ENCODE measurements around the gene ANTKMT. TPM values are rescaled to one million over a fixed set of nuclear protein-coding genes. Genes with fewer than 3 reads are reported as not detected.
"Not testable (repeated sequence)": the region's sequence is repeated elsewhere in the genome, so short reads cannot be mapped to it uniquely, and the experiment has no call there.

The ANTKMT gene
- total and polyA plus RNA-seq, 2 of the 4 experiments (the other 2 are of a cell fraction), result 7.3 to 16.2 TPM

DNA sequence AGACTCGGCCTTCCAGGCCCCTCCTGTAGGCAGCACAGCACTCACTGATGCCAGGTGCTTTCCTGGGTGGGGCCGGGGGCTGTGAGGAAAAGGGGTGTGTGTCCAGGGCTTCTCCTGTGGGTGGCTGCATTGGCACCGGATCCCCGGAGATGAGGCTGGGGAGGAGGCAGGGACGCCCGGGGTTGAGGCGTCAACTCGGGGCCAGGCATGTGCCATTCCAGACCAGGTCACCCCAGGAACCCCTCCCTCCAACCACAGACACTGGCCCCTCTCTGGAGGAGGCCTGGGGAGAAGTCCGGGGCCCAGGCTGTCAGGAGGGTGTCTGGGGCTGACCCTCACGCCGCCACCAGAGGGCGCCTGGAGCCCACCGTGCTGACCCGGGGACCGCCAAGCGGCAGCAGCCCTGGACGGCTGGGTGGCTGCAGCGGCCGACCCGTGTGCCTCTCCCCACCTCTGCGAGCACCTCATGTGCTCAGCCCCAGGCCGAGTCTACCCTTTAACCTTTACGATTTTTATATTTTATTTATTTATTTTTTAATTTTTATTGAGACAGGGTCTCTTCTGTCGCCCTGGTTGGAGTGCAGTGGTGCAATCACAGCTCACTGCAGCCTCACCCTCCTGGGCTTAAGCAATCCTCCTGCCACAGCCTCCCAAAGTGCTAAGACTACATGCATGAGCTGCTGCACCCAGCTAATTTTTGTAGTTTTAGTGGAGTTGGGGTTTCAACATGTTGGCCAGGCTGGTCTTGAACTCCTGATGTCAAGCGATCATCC, 9.2 kb upstream of the ANTKMT start (continued):
- peak; percentile 87 for TF ChIP-seq SMC3 (IDR thresholded peaks at IDR 0.05; ENCODE audit: low read depth, low read length)

DNA sequence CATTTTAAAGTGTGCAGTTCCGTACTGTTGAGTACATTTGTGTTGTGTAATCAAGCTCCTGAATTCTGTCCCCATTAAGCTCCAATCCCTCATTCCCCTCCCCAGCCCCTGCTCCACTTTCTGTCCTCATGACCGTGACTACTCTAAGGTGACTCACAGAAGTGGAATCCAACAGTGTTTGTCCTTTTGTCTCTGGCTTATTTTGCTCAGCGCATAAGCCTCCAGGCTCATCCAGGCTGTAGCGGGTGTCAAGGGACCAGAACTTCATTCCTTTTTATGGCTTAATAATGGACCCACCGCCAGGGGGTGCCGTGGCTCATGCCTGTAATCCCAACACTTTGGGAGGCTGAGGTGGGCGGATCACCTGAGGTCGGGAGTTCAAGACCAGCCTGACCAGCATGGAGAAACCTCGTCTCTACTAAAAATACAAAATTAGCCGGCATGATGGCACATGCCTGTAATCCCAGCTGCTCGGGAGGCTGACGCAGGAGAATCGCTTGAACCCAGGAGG, 8.2 kb upstream of the ANTKMT start:
- in situ Hi-C loops (cut with MboI; ENCODE audit: low sequenced_read_pairs) (loop anchor here (5.0 to 25.0 kb wide), 2 partner anchors 75 to 350 kb away; partner anchors contain the start of genes CHTF18, RPUSD1 and SSTR5), intact Hi-C loops (cut with micrococcal nuclease) (loop anchor here (2.0 to 5.0 kb wide), 3 partner anchors 76 to 342 kb away; partner anchors contain the start of genes CHTF18, RPUSD1 and SOX8)
- H2BK15ac ChIP-seq (ENCODE audit: low read depth, low read length); H2BK20ac ChIP-seq (ENCODE audit: low read depth, low read length); H3K9ac ChIP-seq (ENCODE audit: low read depth, low read length); H4K5ac ChIP-seq (ENCODE audit: low read depth, low read length); POLR2A ChIA-PET (ENCODE audit: unreplicated experiment); H3K27ac ChIP-seq (ENCODE audit: insufficient read depth, low read length); H3K14ac ChIP-seq (replicated peaks; ENCODE audit: low read depth, low read length); H2AK5ac ChIP-seq (ENCODE audit: low read depth, low read length); H4K8ac ChIP-seq (ENCODE audit: low read depth in 2 of 2, low read length in 2 of 2); H3K23ac ChIP-seq (ENCODE audit: low read depth, low read length); H3K4me2 ChIP-seq (ENCODE audit: low read depth, low read length); H4K91ac ChIP-seq (ENCODE audit: insufficient read depth, low read depth, low read length); H3K9me1 ChIP-seq (ENCODE audit: insufficient read depth, low read length); H3K56ac ChIP-seq (ENCODE audit: extremely low read depth, insufficient read depth, low read length); dilution Hi-C loops (cut with HindIII; ENCODE audit: low sequenced_read_pairs, unreplicated experiment); H2AK9ac ChIP-seq (replicated peaks; ENCODE audit: low read depth, low read length, poor library complexity); H3K36me3 ChIP-seq (ENCODE audit: control insufficient read depth, insufficient read depth, low read length); H2BK5ac ChIP-seq (ENCODE audit: low read depth, low read length, poor library complexity, severe bottlenecking); H2BK120ac ChIP-seq (ENCODE audit: low read depth, low read length); H3K9me3 ChIP-seq (ENCODE audit: control insufficient read depth, insufficient read depth, low read length); H3K4ac ChIP-seq (ENCODE audit: low read depth, low read length); H3K27me3 ChIP-seq (ENCODE audit: control insufficient read depth, insufficient read depth, low read length); H3K4me3 ChIP-seq (ENCODE audit: insufficient read depth, low read depth, low read length); H3K18ac ChIP-seq (ENCODE audit: low read depth, low read length); BruUV-seq (replicated peaks): not testable (repeated sequence)
- Histone ChIP-seq H3K4me1 (ENCODE audit: control insufficient read depth, insufficient read depth, low read length) (peaks cover 14% of the 10 kb centered on the region; the same call in 1 of the 2 replicates), H2AFZ (replicated peaks; ENCODE audit: low read length, poor library complexity) (peak overlapping the region; percentile 19), H4K20me1 (ENCODE audit: insufficient read depth, low read length) (peaks cover 17% of the 10 kb centered on the region), H3K79me1 (ENCODE audit: low read depth in 1 of 2, low read length in 2 of 2) (peaks cover 0 to 12% of the 10 kb centered on the region in 2 experiments; a peak in 1 of 4 replicates)
- ATAC-seq (ENCODE audit: low read depth), result peak; percentile 28
- peak; percentile 96 for DNase-seq
- TF ChIP-seq CEBPB (IDR thresholded peaks at IDR 0.05; ENCODE audit: low read depth, low read length) (peak; percentile 87), RAD21 (IDR thresholded peaks at IDR 0.05; ENCODE audit: low read length) (peak; percentile 33; the same call in 1 of the 2 replicates), SMC3 (IDR thresholded peaks at IDR 0.05; ENCODE audit: low read depth, low read length) (peak; percentile 40), FOS (IDR thresholded peaks at IDR 0.05; ENCODE audit: low read depth, low read length) (peak; percentile 71), MAZ (IDR thresholded peaks at IDR 0.05; ENCODE audit: borderline replicate concordance, low read depth, low read length) (peak; percentile 52; the same call in 1 of the 2 replicates), USF2 (IDR thresholded peaks at IDR 0.05; ENCODE audit: low read depth, low read length) (peak; percentile 37; the same call in 1 of the 2 replicates)
- TF ChIP-seq, protein P1, sequence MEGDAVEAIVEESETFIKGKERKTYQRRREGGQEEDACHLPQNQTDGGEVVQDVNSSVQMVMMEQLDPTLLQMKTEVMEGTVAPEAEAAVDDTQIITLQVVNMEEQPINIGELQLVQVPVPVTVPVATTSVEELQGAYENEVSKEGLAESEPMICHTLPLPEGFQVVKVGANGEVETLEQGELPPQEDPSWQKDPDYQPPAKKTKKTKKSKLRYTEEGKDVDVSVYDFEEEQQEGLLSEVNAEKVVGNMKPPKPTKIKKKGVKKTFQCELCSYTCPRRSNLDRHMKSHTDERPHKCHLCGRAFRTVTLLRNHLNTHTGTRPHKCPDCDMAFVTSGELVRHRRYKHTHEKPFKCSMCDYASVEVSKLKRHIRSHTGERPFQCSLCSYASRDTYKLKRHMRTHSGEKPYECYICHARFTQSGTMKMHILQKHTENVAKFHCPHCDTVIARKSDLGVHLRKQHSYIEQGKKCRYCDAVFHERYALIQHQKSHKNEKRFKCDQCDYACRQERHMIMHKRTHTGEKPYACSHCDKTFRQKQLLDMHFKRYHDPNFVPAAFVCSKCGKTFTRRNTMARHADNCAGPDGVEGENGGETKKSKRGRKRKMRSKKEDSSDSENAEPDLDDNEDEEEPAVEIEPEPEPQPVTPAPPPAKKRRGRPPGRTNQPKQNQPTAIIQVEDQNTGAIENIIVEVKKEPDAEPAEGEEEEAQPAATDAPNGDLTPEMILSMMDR (conservative IDR thresholded peaks at IDR 0.05; ENCODE audit: low read depth, low read length), result peak; percentile 55
- CTCF ChIA-PET, result interaction anchor here (0.8 to 1.3 kb wide), 2 partner anchors 71 to 72 kb away, joined by 3 to 6 read pairs; no protein-coding TSS in a partner anchor
- 65% methylated on average over 4 of the region's 13 CpGs; no CpG with 5 or more reads in 1 of the 2 experiments for WGBS, 2 experiments (ENCODE audit: extremely low coverage in 2 of 2, insufficient read length in 1 of 2)

All from IMR-90 (cell line).